DMS114 treated with DMSO at 0.1 percent for 48 hours (cell line): ENCODE data around the gene HOXD8.

Source experiments
- DNase-seq: peaks from one replicate; lab custom pipeline; 2025; ENCODE audit not compliant: unreplicated experiment; lab: John Stamatoyannopoulos, UW

HOXD8 gene

DNA sequence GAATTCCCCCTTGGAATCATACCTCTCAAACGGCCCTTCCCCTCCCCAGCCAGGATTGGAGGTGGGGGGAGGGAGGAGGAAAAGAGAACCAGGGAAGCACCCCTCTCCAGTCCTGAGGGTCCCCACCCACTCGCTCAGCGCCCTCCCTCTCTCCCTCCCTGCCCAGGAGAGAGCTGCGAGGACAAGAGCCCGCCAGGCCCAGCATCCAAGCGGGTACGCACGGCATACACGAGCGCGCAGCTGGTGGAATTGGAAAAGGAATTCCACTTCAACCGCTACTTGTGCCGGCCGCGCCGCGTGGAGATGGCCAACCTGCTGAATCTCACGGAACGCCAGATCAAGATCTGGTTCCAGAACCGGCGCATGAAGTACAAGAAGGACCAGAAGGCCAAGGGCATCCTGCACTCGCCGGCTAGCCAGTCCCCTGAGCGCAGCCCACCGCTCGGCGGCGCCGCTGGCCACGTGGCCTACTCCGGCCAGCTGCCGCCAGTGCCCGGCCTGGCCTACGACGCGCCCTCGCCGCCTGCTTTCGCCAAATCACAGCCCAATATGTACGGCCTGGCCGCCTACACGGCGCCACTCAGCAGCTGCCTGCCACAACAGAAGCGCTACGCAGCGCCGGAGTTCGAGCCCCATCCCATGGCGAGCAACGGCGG lies 42.0 kb downstream of the HOXD8 start:
- no peak for DNase-seq

GRCh38 chr2:176172007-176172894 lies 42.7 kb downstream of the HOXD8 start:
- DNase-seq: no peak

GRCh38 chr2:176172895-176173566 lies 43.5 kb downstream of the HOXD8 start:
- no peak for DNase-seq

DNA sequence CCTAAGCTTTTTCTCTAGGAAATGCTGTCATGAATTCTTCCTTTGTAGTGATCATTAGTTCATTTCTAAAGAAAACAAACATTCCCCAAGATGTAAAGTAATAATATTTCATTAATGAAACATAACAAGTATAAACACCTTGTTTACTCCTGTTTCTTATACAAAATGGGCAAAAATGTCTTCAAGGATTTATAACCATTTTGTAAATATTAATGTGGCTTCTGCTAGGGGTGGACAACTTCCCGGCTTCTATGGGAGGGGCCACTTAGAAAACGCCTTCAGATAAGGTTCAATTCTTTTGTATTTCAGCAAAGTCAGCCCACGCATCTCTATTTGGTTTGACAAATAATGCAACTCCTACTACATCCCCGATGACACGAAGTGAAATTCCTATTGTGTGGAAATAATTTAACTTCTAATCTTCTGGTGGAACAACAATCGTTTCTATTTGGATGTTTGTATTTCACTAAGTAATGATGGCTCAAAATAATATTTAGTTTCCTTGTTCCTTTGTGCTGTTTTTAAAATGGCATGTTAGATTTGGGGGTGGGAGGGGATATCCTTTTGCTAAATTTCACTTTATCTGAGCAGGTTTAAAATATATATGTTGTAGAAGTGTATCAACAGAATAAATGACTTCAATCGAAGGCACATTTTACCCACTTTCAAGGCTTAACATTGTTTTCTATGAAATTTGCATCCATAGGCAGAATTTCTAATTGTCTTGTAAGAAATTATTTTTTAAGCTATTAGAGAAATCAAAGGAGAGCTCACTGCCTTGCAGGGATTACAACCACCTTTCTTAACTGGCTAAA lies 44.3 kb downstream of the HOXD8 start:
- DNase-seq: no peak

DNA sequence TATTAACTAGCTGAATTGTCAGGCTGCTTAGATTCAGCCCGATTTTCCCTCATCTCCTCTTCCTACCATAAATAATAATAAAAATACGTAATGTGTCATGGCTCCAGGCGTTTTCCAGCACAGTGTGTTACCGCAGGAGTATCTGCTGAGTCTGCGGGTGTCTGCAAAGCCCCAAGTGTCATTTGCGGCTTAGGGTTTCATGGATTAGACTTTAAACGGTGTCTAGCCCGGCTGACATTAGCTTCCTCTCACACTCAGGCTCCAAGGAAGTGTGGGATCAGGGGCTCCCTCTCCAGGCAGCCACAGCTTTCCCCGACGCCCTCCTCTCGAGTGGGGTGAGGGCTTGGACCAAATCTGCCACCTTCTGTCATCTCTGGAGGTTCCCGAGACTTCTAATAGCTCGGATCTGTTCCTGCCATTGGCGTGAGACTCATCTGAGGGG lies 44.9 kb downstream of the HOXD8 start:
- DNase-seq: no peak

DNA sequence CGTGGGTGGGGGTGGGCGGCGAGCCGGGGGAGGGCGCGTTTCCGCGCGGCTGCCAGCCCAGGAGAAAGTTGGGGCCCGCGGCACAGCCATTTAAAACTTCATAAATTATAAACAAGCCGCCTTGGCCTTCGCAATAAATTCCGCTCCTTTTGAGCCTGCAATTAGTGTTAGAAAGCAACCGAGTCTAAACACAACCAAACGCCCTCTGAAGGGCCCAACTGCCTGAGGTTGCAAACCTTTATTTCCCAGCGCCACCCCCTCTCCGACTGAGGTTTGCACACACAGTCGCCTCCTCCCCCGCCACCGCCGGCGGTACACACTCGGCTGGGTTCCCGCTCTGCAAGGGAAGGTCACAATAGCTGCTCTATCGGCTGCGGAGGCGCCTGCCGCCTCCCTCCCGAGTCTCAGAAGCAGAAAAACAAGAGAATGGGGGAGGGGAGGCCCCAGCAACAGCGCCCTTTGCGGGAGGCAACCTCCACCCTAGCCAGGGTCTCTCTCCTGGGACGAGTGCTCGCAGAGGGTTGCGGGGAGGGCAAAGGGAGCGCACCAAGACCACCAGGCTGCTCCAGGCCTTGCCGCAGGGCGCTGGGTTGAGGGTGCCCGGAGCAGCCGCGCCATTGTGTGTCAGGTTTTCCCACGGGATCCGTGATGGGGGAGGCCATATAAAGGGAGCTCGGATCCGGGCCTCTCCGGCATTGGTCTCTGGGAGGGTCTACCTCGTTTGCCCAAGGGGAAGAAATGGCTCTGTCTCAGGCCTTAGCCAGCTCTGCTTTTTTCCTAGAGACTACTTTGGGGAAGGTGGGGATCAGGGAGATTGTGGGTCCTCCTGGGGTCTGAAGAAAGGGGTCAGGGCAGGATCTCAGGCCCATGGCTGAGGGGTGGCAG lies 45.6 kb downstream of the HOXD8 start:
- DNase-seq: no peak

DNA sequence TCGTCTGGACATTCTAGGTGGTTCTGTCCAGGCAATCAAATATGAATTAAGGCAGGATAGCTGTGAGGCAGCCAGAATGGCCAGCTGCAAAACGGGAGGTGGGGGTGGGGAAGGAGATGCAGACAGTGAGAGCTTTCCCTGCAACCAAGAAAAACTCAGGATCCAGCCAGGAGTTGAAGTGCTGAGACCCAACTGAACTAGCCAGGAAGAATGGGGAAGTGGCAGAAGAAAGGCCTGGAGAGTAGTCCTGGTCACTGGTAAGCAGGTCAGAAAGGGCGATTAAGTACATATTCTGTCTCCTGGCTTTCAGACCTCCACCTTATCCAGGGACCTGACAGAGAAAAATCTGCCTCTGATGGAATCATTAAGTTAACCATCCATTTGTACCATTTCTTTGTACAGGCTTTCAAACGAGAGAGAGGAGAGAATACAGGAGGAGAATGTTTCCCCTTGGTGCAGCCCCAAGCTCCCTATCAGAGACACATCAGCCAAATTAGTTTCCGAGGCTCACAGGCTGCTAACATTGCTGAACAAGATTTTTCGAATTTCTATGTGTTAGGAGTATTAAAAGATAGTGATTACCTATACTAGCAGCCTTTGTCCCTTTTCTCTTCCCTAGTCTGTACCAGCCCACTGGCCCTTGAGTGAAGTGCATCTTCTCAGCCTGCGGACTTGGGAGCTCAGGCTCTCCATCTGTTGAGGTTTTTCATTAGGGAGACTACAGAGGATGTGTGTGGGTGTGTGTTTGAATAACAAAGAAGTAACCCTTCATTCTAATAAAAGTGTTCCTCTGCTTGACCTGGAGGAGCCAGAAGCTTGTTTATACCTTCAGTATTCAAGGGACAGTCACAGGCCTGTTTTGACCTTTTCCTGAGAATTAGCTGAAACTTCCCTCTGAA lies 46.5 kb downstream of the HOXD8 start:
- no peak for DNase-seq

GRCh38 chr2:176177580-176178037 lies 48.1 kb downstream of the HOXD8 start:
- DNase-seq: no peak

DNA sequence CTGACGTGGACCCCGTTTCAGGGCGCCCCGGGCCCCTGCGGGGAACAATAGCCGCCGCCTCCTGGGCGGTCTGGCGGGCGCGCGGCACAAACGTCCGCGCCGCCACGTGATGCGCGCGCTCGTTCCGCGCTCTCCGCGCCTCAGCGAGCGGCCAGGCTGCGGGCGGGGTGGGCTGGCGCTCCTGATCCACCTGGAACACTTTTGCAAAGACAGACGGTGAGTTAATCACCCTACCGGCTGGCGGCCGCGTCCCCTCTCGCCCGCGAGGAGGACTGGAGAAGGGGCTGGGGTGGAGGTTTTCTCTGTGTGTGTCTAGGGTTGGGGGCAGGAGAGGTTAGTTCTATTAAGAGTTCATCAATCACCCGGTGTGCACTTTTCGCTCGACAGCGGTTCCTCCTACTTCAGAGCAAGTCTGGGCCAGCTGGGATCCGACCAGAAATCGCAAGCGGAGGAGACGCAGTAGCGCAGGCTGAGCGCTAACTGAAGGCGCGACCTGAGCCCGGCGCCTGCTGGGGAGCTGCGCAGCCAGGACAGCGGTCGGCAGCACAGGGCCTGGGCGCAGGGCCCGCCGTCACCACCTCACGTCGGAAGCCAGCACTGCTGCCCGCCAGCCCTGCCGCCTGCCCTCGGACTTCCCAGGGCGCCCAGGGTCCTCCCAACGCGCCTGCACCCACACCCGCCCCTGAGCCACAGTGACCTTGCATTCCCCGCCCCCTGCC lies 48.7 kb downstream of the HOXD8 start:
- DNase-seq: no peak

DNA sequence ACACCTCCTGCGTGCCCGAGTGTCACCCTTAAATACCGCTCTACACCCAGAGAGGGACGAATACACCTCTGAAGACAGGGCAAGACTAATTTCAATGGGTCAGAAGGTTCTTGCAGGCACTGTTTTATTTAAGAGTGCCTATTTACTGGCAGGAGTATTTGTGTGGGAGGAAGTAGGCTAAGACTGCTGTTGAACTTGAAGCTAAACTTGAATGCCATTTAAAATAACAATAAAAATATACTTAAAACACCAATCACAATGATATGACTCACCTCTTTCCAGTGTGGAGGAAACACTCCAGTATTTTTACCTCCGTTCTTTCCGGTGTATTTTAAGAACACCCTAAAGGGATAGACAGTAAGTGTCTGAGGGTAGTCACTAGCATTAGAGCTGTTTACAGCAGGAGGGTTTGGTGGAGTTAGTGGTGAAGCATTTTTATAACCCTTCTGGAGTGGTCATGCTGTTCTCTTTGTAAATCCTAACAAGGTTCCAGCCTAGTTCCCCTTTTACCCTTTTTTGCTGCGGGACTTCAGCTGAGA lies 49.3 kb downstream of the HOXD8 start:
- DNase-seq: no peak

GRCh38 chr2:176181551-176181950 lies 52.0 kb downstream of the HOXD8 start:
- no peak for DNase-seq
